Measurements from ENCODE around the gene NDC1.
"Not testable (repeated sequence)": the region's sequence is repeated elsewhere in the genome, so short reads cannot be mapped to it uniquely, and the experiment has no call there.

NDC1 gene

GRCh38 chr1:53760497-53760896 lies 77.6 kb downstream of the NDC1 start:
- not testable (repeated sequence) for DNase-seq

DNA sequence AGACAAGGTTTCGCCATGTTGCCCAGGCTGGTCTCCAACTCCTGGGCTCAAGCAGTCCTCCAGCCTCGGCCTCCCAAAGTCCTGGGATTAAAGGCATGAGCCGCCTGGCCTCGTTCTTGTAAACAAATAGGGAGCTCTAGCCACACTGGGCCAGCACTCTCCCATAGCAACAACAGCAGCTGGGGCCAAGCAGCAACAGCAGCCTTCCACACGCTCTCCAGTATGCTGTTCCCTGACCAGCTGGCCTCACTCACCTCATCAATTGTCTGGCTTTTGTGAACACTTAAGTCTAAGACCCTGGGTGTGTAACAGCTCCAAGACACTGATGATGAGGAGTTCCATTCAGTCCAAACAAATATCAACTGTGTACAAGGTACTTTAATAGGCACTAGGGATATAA lies 82.2 kb downstream of the NDC1 start:
- DNase-seq = no peak

- DNase-seq = no peak
Measured at GRCh38 chr1:53754484-53755312, 83.4 kb downstream of the NDC1 start.

DNA sequence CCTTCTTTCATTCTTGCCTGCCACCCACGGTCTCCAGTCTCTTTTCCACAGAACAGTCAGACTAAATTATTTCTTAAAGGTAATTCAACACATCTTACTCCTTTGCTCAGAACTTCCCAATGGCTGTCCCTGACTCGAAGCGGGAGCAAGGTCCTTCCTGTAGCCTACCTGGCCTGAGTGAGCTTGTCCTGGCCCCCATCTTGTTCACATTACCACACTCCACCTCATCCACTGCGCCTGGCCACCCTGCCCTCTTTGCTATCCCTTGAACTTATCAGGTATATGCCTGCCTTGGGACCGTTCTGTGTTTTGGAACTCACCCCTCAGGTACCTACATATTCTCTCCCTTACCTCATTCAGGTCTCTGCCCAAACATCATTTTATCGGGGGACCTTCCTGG lies 85.8 kb downstream of the NDC1 start:
- no peak for DNase-seq

GRCh38 chr1:53747841-53748240 lies 90.3 kb downstream of the NDC1 start:
- no peak for DNase-seq

DNA sequence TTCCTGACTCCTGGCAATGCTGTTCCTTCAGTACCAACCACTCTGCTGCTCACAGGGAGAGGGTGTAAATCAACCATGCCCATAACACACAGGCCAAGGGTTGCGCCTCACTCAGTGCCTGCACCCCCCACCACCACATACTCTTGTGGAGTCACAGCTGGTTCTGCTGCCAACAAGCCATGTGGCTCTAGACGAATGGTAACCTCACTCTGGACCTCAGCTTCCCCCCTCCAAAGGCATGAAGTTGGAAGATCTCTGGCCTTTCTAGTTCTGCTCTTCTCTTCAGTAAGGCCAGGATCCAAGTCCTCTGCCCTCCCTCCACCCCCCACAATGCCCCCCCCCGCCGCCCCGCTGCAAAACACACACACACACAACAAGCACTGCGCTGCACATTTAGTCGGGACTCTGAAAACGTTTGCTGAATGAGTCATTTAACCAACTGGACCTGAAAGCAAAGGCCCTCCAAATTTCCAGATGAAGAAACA lies 97.4 kb downstream of the NDC1 start:
- DNase-seq = no peak

- no peak for DNase-seq
Measured at GRCh38 chr1:53739109-53739681, 98.9 kb downstream of the NDC1 start, which contains the start of gene GLIS1. GLIS1 (minus strand) TSS chr1:53739164; CDS start chr1:53738064, 1,100 bp downstream.

- DNase-seq = no peak
Measured at GRCh38 chr1:53738205-53739108, 99.6 kb downstream of the NDC1 start.

DNA sequence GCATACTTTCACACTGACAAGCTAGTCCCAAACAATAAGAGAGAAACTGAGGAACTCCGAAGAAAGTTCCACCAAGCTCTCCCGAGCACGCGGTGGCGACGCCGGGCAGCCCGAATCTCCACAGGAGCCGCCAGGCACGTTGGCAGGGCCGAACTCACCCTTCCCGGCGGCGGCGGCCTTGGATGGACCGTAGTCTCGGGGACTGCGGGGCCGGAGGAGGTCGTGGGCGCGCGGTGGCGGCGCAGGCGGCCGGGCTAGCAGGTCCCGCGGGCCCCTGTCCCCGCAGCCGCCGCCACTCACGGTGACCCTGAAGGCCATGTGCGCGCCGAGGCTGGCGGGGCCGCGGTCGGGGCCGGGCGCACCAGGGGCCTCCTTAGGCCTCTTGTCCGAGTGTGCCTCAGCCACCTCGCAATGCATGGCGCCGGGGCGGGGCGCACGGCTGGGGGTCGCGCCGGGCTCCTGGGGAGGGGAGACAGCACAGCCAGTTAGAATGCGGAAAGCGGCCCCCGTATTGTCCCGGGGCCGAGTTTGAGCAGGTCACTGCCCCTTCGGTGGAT lies 100.4 kb downstream of the NDC1 start:
- DNase-seq = no peak

DNA sequence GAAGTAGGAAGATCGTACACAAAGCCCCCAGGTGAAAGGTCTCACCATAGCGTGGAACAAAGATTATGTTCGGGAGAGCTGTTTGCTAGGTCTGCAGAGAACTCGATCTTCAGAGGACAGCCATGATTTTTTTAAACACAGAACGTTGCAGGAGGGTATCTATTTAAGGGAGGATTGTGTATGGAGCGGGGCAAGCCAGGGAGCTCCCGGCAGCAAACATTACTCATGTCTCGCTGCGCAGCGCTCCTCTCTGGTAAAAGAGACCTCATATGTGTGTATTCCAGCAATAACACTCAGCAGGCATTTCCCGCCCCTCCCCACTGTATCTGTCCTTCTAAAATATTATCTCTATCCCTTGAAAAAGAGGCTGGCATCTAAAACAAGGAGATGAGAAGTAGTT lies 101.8 kb downstream of the NDC1 start:
- no peak for DNase-seq

- DNase-seq = no peak
Measured at GRCh38 chr1:53735681-53736080, 102.4 kb downstream of the NDC1 start.

GRCh38 chr1:53735261-53735660 lies 102.8 kb downstream of the NDC1 start:
- no peak for DNase-seq

DNA sequence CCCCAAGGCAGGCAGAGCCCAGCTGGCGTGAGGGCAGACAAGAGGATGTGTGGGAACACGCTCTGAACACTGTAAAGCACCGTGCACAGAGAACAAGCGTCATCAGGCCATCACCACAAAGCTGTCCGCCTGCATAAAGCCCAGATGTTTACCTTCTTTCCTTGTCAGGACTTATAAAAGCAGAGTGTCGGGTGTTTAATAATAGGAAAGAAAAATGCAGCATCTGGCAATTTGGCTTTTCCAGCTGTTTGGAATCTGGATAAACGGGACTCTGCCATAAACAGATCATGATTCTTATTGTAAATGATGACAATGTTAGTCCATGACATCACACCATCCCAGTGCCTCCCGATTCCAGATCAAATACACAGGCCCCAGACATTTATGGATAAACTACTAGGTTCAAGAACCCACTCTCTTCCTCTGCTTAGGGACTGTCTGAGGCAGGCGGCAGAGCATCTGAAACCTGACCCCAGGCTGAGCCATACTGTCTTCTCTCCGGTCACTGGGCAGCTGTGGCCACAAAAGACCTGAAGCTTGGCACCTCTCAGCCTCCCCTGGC lies 103.4 kb downstream of the NDC1 start:
- no peak for DNase-seq

DNA sequence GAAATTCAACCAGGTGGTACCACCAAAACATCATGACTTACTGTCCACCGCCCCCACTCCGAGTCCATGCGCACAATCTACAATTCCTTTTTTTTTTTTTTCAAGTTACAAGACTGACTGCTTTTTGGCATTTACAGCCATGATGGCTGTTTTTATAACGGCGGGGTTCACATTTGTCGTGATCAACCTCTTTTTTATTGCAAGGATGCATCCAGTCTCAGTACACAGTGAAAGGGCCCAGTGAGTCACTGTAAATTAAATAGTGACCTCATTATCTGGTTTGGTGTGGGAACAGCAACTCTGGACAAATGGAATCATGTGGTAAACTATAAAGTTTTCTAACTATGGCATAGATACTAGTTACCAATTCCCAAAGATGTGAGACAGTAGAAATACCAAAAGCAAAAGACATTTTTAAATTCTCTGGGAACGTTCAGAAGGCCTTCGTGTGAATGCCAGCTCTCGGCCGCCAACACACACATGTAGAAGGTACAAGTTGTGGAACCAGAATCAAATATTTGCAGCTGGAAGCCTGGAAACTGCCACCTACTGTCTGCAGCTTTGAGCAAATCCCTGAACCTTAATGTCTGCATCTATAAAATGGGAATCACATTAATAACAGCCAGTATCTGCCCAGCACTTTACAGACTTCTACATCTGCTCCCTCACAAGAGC lies 104.0 kb downstream of the NDC1 start:
- DNase-seq = no peak

GRCh38 chr1:53733447-53733931 lies 104.6 kb downstream of the NDC1 start:
- no peak for DNase-seq

DNA sequence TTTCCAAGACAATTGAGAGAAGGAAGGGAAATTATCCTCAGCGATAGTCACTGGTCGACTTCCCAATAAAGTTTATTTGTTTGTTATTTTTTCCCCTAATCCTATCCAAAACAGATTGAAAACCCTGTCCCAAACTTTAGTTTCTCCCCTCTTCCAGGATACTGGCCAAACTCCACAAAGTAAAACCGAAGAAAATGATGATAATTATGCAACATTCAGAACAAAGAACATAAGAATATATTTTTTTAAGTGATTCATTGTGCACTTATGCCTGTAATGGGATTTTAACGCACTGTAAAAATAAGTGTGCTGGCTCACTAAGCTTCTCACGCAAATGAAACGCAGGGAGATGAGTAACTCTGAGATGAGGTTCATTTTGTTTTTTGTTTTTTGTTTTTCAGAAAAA lies 105.2 kb downstream of the NDC1 start:
- no peak for DNase-seq

DNA sequence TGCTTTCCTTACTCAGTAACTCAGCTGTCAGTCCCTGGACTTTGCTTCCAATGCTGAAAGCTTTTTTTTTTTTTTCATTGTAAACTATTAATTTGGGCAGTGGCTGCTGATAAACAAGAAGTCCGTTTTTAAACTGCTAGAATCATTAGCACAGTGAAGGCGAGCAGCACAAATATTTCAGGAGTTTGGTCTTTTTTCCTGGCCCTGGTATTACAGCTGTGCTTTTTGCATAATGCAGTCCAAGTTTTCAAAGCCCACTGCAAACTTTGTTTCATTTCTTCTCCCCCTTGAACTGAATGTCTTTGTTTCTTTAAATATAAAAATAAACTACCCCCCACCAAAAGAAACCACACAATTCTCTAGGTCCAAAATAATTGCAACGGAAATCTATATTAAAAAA lies 105.7 kb downstream of the NDC1 start:
- no peak for DNase-seq

- DNase-seq = no peak
Measured at GRCh38 chr1:53731779-53732305, 106.3 kb downstream of the NDC1 start.

- DNase-seq = no peak
Measured at GRCh38 chr1:53731043-53731600, 107.0 kb downstream of the NDC1 start.

DNA sequence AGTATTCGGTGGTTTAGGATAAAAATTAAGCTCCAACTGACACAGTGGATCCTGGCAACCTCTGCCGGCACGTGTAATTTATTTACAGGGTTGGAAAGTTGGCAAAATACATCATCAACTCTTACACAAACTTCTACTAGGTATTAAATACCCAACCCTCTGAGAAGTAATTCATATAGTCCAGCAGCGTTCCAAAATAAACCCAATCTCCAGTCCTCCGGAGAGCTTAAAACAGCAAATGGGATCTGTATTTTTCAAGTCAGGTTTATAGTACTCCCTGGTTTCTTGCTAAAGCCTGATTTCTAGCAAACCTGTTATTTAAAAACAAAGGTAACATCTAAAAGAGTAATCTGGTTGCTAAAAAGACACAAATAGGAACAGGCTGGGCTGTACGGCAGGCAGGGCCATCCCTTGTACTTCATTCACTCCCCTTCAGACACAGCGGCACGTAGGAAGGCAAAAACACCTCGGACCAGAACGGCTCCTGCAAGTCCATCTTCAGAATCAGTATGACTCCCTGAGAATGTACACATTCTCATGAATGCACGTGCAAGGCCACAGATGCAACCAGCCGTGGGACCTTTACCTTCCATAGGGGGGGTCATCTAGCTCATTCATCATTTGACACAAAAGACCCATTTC lies 107.8 kb downstream of the NDC1 start:
- DNase-seq = no peak

All from SIG-M5 (cell line).